ENCODE data around the gene TP53TG5. TPM values are rescaled to one million over a fixed set of nuclear protein-coding genes. Genes with fewer than 3 reads are reported as not detected.

TP53TG5 gene
- total and polyA plus RNA-seq, 10 of the 15 experiments (the other 5 are each of a cell fraction or from before 2014, with no cell fraction given) = 0.24 TPM; not detected in 9

- Histone ChIP-seq H3K4me3 (no peak overlapping the region), H3K36me3 (ENCODE audit: control insufficient read depth in 2 of 2, insufficient read depth in 2 of 2, low read length in 1 of 2) (no peaks in the 10 kb centered on the region), H3K4me2 (ENCODE audit: control insufficient read depth, insufficient read depth) (no peak overlapping the region), H3K9me3 (replicated peaks; ENCODE audit: control insufficient read depth, insufficient read depth, low read length) (no peaks in the 10 kb centered on the region), H3K27ac (ENCODE audit: control insufficient read depth, insufficient read depth) (no peak overlapping the region), H3K4me1 (ENCODE audit: control insufficient read depth, insufficient read depth, low read length) (peaks cover 3% of the 10 kb centered on the region), H4K20me1 (ENCODE audit: control insufficient read depth, insufficient read depth) (no peaks in the 10 kb centered on the region), H3K9ac (ENCODE audit: control insufficient read depth, insufficient read depth, low read length) (no peak overlapping the region), H3K79me2 (ENCODE audit: control insufficient read depth, insufficient read depth, low read length) (no peaks in the 10 kb centered on the region), H3K27me3 (replicated peaks in 1 of 2; ENCODE audit: control insufficient read depth in 2 of 2, insufficient read depth in 2 of 2, low read length in 1 of 2) (no peaks in the 10 kb centered on the region), H2AFZ (ENCODE audit: control insufficient read depth, low read depth, low read length) (no peak overlapping the region)
- WGBS (ENCODE audit: insufficient coverage, insufficient replicate concordance, low lambda C conversion rate, missing lambda C conversion rate) = 48% methylated on average over 9 of the region's 9 CpGs
- SMC1A ChIA-PET (ENCODE audit: uncharacterized antibody, unreplicated experiment) = interaction anchor here (0.9 to 1.0 kb wide), 2 partner anchors 10 to 82 kb away, joined by 3 to 4 read pairs; no protein-coding TSS in a partner anchor
- no peak for TF ChIP-seq FOS (IDR thresholded peaks at IDR 0.05; ENCODE audit: borderline replicate concordance, extremely low read depth, insufficient read length)
- TF ChIP-seq, protein P1, sequence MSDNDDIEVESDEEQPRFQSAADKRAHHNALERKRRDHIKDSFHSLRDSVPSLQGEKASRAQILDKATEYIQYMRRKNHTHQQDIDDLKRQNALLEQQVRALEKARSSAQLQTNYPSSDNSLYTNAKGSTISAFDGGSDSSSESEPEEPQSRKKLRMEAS (IDR thresholded peaks at IDR 0.05; ENCODE audit: low read depth, low read length) = no peak
- TF ChIP-seq, protein P2, sequence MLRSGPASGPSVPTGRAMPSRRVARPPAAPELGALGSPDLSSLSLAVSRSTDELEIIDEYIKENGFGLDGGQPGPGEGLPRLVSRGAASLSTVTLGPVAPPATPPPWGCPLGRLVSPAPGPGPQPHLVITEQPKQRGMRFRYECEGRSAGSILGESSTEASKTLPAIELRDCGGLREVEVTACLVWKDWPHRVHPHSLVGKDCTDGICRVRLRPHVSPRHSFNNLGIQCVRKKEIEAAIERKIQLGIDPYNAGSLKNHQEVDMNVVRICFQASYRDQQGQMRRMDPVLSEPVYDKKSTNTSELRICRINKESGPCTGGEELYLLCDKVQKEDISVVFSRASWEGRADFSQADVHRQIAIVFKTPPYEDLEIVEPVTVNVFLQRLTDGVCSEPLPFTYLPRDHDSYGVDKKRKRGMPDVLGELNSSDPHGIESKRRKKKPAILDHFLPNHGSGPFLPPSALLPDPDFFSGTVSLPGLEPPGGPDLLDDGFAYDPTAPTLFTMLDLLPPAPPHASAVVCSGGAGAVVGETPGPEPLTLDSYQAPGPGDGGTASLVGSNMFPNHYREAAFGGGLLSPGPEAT (IDR thresholded peaks at IDR 0.05; ENCODE audit: low read depth) = no peak
- TF ChIP-seq CREB1 (IDR thresholded peaks at IDR 0.05; ENCODE audit: low read depth) = no peak
- no peak for TF ChIP-seq ETV6 (conservative IDR thresholded peaks at IDR 0.05 in 1 of 2, IDR thresholded peaks at IDR 0.05 in 1 of 2; ENCODE audit: borderline replicate concordance in 1 of 2, low read depth in 1 of 2)
- TF ChIP-seq, protein P3, sequence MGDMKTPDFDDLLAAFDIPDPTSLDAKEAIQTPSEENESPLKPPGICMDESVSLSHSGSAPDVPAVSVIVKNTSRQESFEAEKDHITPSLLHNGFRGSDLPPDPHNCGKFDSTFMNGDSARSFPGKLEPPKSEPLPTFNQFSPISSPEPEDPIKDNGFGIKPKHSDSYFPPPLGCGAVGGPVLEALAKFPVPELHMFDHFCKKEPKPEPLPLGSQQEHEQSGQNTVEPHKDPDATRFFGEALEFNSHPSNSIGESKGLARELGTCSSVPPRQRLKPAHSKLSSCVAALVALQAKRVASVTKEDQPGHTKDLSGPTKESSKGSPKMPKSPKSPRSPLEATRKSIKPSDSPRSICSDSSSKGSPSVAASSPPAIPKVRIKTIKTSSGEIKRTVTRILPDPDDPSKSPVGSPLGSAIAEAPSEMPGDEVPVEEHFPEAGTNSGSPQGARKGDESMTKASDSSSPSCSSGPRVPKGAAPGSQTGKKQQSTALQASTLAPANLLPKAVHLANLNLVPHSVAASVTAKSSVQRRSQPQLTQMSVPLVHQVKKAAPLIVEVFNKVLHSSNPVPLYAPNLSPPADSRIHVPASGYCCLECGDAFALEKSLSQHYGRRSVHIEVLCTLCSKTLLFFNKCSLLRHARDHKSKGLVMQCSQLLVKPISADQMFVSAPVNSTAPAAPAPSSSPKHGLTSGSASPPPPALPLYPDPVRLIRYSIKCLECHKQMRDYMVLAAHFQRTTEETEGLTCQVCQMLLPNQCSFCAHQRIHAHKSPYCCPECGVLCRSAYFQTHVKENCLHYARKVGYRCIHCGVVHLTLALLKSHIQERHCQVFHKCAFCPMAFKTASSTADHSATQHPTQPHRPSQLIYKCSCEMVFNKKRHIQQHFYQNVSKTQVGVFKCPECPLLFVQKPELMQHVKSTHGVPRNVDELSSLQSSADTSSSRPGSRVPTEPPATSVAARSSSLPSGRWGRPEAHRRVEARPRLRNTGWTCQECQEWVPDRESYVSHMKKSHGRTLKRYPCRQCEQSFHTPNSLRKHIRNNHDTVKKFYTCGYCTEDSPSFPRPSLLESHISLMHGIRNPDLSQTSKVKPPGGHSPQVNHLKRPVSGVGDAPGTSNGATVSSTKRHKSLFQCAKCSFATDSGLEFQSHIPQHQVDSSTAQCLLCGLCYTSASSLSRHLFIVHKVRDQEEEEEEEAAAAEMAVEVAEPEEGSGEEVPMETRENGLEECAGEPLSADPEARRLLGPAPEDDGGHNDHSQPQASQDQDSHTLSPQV (IDR thresholded peaks at IDR 0.05) = no peak
- no peak for TF ChIP-seq ZNF274 (IDR thresholded peaks at IDR 0.05; ENCODE audit: insufficient read depth, insufficient read length)
- TF ChIP-seq, protein P4, sequence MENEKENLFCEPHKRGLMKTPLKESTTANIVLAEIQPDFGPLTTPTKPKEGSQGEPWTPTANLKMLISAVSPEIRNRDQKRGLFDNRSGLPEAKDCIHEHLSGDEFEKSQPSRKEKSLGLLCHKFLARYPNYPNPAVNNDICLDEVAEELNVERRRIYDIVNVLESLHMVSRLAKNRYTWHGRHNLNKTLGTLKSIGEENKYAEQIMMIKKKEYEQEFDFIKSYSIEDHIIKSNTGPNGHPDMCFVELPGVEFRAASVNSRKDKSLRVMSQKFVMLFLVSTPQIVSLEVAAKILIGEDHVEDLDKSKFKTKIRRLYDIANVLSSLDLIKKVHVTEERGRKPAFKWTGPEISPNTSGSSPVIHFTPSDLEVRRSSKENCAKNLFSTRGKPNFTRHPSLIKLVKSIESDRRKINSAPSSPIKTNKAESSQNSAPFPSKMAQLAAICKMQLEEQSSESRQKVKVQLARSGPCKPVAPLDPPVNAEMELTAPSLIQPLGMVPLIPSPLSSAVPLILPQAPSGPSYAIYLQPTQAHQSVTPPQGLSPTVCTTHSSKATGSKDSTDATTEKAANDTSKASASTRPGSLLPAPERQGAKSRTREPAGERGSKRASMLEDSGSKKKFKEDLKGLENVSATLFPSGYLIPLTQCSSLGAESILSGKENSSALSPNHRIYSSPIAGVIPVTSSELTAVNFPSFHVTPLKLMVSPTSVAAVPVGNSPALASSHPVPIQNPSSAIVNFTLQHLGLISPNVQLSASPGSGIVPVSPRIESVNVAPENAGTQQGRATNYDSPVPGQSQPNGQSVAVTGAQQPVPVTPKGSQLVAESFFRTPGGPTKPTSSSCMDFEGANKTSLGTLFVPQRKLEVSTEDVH (IDR thresholded peaks at IDR 0.05; ENCODE audit: low read depth, partially characterized antibody) = no peak
- no peak for TF ChIP-seq PAX5 (IDR thresholded peaks at IDR 0.05; ENCODE audit: borderline replicate concordance, low read depth, low read length)
- RAD21 ChIA-PET (ENCODE audit: unreplicated experiment) = interaction anchor here (1.2 kb wide), 1 partner anchor 83 kb away, joined by 3 read pairs; no protein-coding TSS in a partner anchor
- POLR2A ChIA-PET = no interaction called here
- no peak for ATAC-seq
- intact Hi-C loops (cut with micrococcal nuclease; ENCODE audit: unreplicated experiment) (no loop called here), in situ Hi-C loops (cut with MboI) (no loop called here)
- no TSS peak for BruUV-seq (replicated peaks)
- DNase-seq (ENCODE audit: low read depth, low spot score) = no peak
- CTCF ChIA-PET = interaction anchor here (0.8 to 6.3 kb wide), 3 partner anchors 34 to 95 kb away, joined by 3 to 35 read pairs (median 5); no protein-coding TSS in a partner anchor
- no peak for FAIRE-seq
Measured at GRCh38 chr20:45354423-45355208, 23.5 kb downstream of the TP53TG5 start.

Data from GM12878 (cell line).